ENCODE data around the gene KRTAP3-1. TPM values are rescaled to one million over a fixed set of nuclear protein-coding genes. Genes with fewer than 3 reads are reported as not detected.

Gene KRTAP3-1
- total and polyA plus RNA-seq, 12 donors, result not detected

- TF ChIP-seq POLR2A (IDR thresholded peaks at IDR 0.05) (no peak), CTCF (IDR thresholded peaks at IDR 0.05) (no peak)
- Histone ChIP-seq H3K9me3 (replicated peaks in 1 of 3) (no peaks in the 10 kb centered on the region), H3K27me3 (peaks cover 5% of the 10 kb centered on the region), H3K27ac (no peak overlapping the region), H3K36me3 (replicated peaks in 1 of 2) (no peaks in the 10 kb centered on the region), H3K4me1 (replicated peaks in 1 of 2) (no peaks in the 10 kb centered on the region), H3K4me3 (no peak overlapping the region)
- WGBS, 4 donors, result 82 to 90% (median 86%) methylated on average over 2 of the region's 2 CpGs
- intact Hi-C loops (cut with DNase I), result no loop called here
- DNase-seq, result no peak
Observed at GRCh38 chr17:40993084-40993483, 15.8 kb downstream of the KRTAP3-1 start.

- no peak overlapping the region for H3K27ac ChIP-seq
- no peaks in the 10 kb centered on the region for H3K36me3 ChIP-seq (replicated peaks in 1 of 2)
- intact Hi-C loops (cut with DNase I), result no loop called here
- H3K4me1 ChIP-seq (replicated peaks in 1 of 2), result no peaks in the 10 kb centered on the region
- TF ChIP-seq CTCF (IDR thresholded peaks at IDR 0.05), result no peak
- TF ChIP-seq POLR2A (IDR thresholded peaks at IDR 0.05), result no peak
- H3K9me3 ChIP-seq (replicated peaks in 1 of 3), result no peaks in the 10 kb centered on the region
- no peak for DNase-seq
- no peak overlapping the region for H3K4me3 ChIP-seq
- peaks cover 5% of the 10 kb centered on the region for H3K27me3 ChIP-seq
- 80 to 90% (median 81%) methylated on average over 3 of the region's 3 CpGs for WGBS, 4 donors
Observed at GRCh38 chr17:40992666-40993065, 16.3 kb downstream of the KRTAP3-1 start.

GRCh38 chr17:40986920-40987319 lies 22.0 kb downstream of the KRTAP3-1 start:
- TF ChIP-seq POLR2A (IDR thresholded peaks at IDR 0.05), result no peak
- no peak for TF ChIP-seq CTCF (IDR thresholded peaks at IDR 0.05)
- 61 to 76% (median 69%) methylated on average over 8 of the region's 8 CpGs for WGBS, 4 donors
- Histone ChIP-seq H3K27me3 (no peaks in the 10 kb centered on the region), H3K9me3 (replicated peaks in 1 of 3) (no peaks in the 10 kb centered on the region), H3K4me1 (replicated peaks in 1 of 2) (no peaks in the 10 kb centered on the region), H3K4me3 (no peak overlapping the region), H3K36me3 (replicated peaks in 1 of 2) (no peaks in the 10 kb centered on the region), H3K27ac (no peak overlapping the region)
- intact Hi-C loops (cut with DNase I), result no loop called here
- DNase-seq, result no peak

GRCh38 chr17:40984226-40984625 lies 24.7 kb downstream of the KRTAP3-1 start, which contains the start of gene KRT40:
Gene KRT40 (minus strand): TSS chr17:40984326. CDS start chr17:40984273, 53 bp downstream.
- H3K4me1 ChIP-seq (replicated peaks in 1 of 2), result no peaks in the 10 kb centered on the region
- TF ChIP-seq POLR2A (IDR thresholded peaks at IDR 0.05) (no peak), CTCF (IDR thresholded peaks at IDR 0.05) (no peak)
- H3K27ac ChIP-seq, result no peak within 1 kb of the TSS
- no peaks in the 10 kb centered on the region for H3K36me3 ChIP-seq (replicated peaks in 1 of 2)
- H3K4me3 ChIP-seq, result no peak within 1 kb of the TSS
- H3K27me3 ChIP-seq, result no peaks in the 10 kb centered on the region
- DNase-seq, result no peak
- no peaks in the 10 kb centered on the region for H3K9me3 ChIP-seq (replicated peaks in 1 of 3)
- intact Hi-C loops (cut with DNase I), result no loop called here
- WGBS, 4 donors, result 46 to 77% (median 55%) methylated on average over 3 of the region's 3 CpGs
